ENCODE results near the gene NFKBIB.

DNA sequence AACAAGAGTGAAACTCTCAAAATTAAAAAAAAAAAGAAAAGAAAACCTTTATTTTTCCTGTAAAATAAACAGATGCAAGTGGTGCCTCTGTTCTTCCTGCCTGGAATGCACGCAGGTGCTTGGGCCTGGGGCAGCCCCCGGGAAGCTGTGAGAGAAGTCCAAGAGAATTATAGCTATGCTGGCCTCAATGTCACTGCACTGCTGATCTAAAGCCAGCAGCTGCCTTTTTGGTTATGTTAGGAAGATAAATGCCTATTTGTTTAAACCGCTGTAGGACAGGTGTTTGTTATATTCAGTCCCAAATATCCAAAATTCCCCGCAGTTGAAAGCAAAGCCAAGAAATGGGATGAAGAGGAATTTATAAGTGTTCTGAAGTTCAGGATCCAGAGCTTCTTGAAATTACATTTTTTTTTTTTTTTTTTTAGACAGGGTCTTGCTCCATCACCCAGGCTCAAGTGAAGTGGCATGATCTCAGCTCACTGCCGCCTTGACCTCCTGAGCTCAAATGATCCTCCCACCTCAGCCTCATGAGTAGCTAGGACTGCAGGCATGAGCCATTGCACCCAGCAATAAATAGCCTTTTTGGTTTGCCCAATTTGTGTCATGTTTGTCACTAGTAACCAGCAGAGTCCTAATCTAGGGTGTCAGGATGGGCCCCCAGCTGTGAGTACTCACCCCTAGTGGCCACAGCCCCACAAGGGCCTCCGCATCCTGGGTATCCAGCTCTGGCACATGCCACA, 23.9 kb upstream of the NFKBIB start:
- TF ChIP-seq EZH2 (IDR thresholded peaks at IDR 0.05; ENCODE audit: borderline replicate concordance, insufficient read depth, low read length, poor library complexity, severe bottlenecking) (no peak), REST (IDR thresholded peaks at IDR 0.05; ENCODE audit: borderline replicate concordance) (no peak), POLR2AphosphoS5 (IDR thresholded peaks at IDR 0.05) (no peak), MXI1 (conservative IDR thresholded peaks at IDR 0.05; ENCODE audit: poor library complexity, severe bottlenecking) (no peak), EP300 (conservative IDR thresholded peaks at IDR 0.05; ENCODE audit: poor library complexity, severe bottlenecking) (no peak)
- TF ChIP-seq, protein P1, sequence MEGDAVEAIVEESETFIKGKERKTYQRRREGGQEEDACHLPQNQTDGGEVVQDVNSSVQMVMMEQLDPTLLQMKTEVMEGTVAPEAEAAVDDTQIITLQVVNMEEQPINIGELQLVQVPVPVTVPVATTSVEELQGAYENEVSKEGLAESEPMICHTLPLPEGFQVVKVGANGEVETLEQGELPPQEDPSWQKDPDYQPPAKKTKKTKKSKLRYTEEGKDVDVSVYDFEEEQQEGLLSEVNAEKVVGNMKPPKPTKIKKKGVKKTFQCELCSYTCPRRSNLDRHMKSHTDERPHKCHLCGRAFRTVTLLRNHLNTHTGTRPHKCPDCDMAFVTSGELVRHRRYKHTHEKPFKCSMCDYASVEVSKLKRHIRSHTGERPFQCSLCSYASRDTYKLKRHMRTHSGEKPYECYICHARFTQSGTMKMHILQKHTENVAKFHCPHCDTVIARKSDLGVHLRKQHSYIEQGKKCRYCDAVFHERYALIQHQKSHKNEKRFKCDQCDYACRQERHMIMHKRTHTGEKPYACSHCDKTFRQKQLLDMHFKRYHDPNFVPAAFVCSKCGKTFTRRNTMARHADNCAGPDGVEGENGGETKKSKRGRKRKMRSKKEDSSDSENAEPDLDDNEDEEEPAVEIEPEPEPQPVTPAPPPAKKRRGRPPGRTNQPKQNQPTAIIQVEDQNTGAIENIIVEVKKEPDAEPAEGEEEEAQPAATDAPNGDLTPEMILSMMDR (IDR thresholded peaks at IDR 0.05; ENCODE audit: poor library complexity, severe bottlenecking), result no peak
